Activated CD8-positive, alpha-beta memory T cell treated with anti-CD3 and anti-CD28 coated beads, Interleukin-2, amount 50 U/mL, for 48 hours (primary cell): ENCODE measurements around the gene EMSY.
"Not testable (repeated sequence)": the region's sequence is repeated elsewhere in the genome, so short reads cannot be mapped to it uniquely, and the experiment has no call there.

Source experiments
- DNase-seq: peaks from one replicate; pipeline ENCODE4 v3.0.0-alpha.2; 2020

Gene EMSY

DNA sequence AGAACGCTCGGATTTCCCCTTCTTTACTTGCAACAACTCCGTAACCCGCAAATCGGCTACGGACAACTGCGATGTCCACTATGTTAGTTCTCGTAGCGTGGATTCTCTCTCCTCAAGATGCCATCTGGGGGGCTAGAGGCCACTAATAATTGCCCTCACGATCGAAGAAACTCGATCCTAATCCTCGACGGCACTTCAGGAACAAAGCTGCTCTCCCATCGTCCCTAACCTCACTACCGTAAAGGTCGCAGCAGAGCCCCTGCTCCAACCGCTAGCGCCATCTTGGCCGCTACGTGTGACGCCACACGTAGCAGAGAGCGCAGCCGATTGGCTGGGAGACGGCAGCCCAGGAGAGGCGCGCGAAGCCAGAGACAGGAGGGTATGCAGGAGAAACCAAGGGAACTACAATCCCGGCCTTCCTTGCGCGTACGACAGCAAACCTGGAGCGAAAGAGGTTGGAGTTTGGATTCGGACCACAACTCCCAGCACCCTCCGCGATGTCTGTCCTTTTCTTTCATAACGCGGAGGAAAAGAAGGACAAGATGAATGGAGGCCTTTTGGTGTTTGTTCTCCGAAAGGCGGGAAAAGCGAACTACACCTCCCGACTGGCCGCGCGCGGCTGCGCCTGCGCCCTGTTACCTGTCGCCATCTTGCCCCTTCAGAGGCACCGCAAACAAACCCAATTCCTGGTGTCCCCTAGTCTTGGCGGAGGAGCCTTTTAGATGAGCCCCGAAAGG is at the start of gene EMSY:
Gene EMSY (plus strand): TSS at position 635 of the 737 bp plus-strand sequence. CDS start 1,921 bp downstream, outside the sequence.
- peak; percentile 92 for DNase-seq

- DNase-seq, result no peak
These were observed 49.5 kb upstream of the EMSY start for GRCh38 chr11:76395296-76395695.

DNA sequence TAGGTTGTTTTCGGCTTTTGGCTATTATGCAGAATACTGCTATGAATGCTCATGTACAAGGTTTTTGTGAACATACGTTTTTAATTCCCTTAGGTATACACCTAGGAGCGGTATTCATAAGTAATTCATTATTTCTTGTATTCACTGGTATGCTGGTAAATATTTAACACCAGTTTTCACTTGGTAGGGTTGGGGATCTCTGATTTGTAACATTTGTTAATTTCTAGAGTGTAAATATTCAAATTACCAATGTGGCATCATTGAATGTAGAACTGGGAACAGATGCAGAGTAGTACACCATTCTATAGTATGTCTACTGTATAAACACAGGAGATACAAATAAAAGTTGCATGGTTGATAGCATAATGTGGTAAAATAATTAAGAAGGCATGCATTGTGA is 47.4 kb upstream of the EMSY start:
- no peak for DNase-seq

- DNase-seq, result no peak
These were observed 43.9 kb upstream of the EMSY start for GRCh38 chr11:76400967-76401366.

GRCh38 chr11:76401484-76401883 is 43.3 kb upstream of the EMSY start:
- DNase-seq, result not testable (repeated sequence)

GRCh38 chr11:76406359-76406758 is 38.5 kb upstream of the EMSY start:
- DNase-seq, result no peak

DNA sequence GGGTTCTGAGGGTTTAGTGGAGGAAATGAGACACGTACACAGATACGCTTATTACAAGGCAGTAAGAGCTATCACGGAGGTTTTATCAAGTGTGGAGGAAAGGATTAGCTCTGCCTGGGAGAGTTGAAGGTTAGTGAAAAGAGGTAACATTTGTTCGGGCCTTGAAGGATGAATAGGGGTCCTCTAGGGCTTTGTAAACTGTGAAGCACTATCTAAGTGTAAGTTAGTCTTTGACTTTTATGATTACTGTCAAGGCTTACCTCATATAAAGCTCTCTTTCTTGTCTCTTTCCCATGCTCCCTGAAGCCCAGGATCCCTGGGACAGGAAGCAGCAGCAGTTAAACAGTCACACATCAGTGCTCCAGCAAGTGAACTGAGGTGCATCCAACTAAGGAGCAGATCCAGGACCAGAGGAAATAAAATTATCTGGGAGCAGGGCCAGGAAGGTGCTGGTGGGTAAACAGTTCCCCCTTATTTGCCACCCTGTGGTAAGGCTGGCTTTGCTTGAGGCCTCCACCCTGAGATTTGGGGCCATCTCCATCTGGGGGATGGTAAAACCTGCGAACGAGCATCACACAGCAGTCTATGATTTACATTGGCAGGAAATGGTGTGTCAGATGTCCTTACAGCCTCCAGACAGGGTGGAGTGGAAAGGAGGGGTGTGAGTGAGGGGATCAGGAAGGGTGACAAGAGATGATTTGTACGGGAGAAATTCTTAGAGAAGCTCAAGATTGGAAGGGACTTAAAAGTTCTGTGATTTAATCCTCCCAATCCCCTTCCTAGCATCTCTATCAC is 36.5 kb upstream of the EMSY start:
- DNase-seq, result no peak

DNA sequence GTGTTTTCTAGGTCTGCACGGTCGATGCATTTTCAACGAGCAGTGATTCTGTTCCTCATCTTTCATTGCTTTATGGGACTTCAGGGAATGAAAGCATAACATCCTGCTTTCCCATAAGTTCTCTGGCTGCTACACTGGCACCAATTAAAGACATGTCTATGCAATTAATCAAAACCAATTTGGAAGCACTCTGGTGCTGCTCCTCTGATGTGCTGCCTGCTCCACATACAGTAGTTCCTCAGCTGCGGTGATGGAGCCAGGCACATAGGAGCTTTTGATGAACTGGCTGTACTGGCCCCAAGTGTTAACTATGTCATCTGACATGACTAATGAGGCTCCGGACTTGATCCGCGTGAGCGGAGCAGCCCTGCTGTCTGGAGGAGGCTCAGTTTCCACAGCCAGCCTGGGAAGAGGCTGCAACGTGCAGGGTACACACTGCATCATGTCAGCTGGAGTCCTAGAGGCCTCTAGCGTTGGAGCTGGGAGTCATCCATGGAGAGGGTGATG is 33.9 kb upstream of the EMSY start:
- no peak for DNase-seq

GRCh38 chr11:76415073-76415472 is 29.7 kb upstream of the EMSY start:
- DNase-seq, result no peak

GRCh38 chr11:76419896-76420295 is 24.9 kb upstream of the EMSY start:
- DNase-seq, result no peak

GRCh38 chr11:76424379-76424778 is 20.4 kb upstream of the EMSY start:
- no peak for DNase-seq

GRCh38 chr11:76424891-76425290 is 19.9 kb upstream of the EMSY start:
- no peak for DNase-seq

DNA sequence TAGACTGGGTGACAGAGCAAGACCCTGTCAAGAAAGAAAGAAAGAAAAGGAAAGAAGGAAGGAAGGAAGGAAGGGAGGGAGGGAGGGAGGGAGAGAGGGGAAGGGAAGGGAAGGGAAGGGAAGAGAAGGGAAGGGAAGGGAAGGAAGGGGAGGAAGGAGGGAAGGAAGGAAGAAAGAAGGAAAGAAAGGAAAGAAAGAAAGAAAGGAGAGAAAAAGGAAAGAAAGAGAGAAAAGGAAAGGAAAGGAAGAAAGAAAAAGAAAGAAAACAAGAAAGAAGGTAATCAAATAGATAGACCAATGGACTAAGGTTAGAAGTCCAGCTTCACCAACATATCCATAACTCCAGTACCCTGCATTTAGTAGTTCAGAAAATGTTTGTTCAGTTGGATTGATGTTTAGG is 18.2 kb upstream of the EMSY start:
- DNase-seq, result no peak

DNA sequence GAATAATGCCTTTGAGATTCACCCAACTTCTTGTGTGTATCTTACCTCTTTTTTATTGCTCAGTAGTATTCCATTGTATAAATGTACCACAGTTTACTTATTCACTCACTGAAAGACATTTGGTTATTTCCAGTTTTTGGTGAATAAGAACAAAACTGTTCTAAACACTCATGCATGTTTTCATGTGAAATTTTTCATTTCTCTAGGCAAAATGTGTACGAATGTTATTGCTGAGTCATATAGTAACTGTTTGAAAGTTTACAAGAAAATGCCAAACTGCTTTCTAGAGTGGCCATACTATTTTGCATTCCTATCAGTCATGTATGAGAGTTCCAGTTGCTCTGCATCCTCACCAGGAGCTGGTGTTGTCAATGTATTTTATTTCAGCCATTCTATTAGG is 8.8 kb upstream of the EMSY start:
- no peak for DNase-seq

DNA sequence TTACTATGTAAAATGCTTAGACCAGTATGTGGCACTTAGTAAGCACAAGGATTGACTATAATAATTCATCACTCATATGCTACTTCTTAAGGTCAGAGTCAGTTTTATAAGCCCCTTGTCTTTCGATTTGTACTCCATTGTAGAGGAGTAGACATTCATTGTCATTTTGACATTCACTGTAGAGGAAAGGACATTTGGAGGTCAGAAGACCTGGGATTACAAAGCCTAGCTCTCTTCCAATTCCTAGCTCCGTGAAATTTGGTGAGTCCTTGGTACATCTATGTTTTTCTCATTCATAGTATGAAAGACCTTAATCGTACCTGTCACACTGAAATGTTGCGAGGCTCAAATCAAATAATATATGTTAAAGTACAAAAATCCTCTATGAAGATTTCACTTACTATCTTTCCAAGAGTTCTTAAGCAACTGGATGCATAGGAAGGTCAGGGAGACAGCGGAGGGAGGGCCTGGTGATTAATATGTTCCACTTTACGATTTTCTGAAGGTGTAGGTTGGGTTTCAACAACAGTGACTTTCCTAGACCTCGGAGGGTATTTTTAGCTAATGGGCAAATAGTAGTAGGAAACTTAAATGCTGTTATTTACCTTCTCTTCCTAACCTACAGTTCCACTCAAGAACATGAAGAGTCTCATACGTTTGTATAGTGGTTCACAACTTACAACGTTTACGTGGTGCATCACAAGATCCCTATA is 1.4 kb upstream of the EMSY start:
- no peak for DNase-seq

DNA sequence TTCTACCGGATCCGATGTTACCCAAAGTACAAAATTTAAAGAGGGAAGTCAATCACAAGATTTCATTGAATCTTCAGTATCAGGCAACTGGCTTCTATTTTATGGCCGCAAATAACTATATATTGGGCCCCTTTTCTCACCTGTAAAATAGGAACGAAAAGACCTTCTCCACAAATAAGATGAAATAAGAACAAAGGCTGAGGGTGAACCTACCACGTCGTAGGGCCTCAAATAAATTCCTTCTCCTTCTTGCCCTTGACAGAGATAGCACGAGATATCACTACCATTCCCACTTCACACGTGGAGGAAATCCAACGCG is 794 bp upstream of the EMSY start:
- no peak for DNase-seq

DNA sequence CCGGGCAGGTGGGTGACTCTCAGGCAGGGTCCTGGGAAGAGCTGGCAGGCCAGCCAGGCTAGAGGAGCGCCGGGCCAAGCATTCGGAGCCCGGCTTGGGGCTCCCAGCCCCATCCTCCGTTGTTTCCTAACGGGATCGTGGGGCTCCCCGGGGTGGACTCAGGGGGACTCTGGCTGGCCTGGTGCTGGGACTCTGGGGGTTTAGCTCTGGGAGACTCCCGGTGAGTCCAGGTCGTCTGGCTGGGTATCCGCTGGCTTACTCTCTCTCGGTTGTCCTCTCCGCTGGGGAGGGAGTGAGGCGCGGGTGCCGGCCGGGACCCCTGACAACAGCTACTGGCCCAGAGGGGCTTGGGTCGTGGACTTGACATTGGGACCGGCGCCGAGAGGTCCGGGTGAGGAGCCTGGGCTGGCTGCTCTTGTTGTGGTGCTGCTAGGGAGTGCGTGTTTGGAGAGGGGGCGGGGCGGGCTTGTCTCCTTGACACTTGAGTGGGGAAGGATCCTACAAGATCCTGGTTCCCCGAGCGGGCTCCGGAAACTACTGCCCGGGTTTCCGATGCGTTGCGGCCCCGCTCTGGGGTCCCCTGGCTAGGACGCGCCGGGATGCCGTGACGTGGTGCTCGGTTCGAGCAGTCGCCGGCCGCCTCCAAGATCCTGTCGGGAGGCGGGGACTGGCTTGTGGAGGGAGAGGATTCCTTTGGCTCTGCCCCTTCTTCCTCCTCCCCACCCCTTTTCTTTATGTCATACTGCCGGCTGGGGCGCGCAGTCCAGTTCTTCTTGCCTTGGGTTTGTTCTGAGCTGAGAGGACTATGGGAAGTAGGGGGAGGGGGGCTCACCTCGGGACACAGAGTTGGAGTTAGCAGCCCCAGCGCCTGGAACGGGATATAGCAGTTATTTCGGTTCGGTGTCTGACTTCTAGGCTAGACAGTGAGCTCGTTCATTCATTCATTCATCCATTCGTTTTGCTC is 585 bp downstream of the EMSY start:
- peak; percentile 79 for DNase-seq

DNA sequence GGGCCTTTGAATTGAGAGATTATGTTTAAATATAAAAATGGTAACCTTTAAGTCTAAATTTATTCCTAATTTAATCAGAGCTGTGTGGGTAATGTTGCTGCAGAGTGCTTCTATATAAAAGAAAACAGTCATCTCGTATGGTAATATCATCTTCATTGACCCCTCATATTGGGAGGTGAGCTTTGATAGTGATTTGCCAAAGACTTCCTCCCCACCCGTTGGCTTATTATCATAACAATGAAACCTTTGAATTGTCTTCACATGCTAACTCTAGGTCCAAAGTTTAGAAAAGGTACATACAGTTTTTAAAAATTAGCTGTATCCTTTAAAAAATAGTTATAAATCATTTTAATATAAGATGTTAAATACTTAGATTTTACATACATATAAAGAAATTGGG is 3.7 kb downstream of the EMSY start:
- no peak for DNase-seq

- no peak for DNase-seq
These were observed 8.4 kb downstream of the EMSY start for GRCh38 chr11:76453248-76453647.

DNA sequence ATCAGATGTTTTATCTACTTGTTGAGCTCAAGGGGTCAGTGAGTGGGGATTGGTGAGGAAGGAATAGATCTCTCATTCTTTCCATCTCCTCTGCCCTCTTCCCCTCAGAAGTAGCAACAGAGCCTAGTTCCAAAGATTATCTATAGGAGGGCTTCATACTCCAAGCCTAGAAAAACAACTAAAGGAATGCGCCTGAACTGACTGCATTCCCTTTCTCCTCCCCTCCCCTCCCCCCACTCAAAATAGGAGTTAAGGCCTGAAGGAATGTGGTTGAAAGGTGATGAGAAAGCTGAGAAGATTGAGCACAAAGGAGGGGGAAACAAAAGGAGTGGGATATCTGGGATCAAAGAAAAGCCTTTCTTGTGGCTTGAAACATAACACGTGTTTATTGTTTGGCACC is 10.5 kb downstream of the EMSY start:
- no peak for DNase-seq

GRCh38 chr11:76455931-76456330 is 11.1 kb downstream of the EMSY start:
- DNase-seq, result no peak

DNA sequence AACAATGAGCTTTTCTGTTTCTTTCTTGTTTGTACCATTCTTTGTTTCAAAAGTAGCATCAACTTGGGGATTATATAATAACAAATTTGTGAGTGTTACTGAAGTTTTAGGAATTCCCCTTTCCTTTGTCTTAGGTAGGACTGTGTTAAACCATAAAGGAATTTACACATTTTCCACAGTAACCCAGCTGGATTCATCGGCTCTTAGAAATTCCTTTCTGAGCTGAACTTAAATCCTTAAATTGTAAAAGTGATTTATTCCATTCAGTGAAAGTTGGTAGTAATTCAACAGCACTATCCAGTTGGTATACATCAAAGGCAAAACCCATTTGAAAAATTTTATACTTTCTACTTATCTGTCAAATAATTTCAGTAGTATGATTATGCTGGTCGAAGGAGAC is 11.8 kb downstream of the EMSY start:
- DNase-seq, result no peak

DNA sequence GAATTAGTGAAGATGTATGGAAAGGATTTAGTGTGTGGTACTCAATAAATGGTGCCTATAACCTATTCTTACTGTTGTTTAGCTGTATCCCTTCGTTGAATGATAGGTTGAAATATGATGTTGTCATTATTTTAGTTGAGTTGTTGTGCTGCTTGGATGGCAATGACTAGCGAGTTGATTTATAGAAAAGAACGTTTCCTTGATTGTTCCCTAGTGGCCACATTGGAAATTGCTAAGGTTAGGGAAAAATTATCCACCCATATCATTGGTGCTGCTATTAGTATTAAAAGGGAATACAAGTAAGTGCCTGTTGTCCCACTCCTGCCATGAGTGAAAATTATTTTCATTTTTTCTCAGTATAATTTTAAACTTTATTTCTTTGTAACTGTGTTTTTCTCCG is 14.5 kb downstream of the EMSY start:
- no peak for DNase-seq
